Progenitor cell of endocrine pancreas (in vitro differentiated cells): Measurements from ENCODE around the gene RGS1. TPM values are rescaled to one million over a fixed set of nuclear protein-coding genes. Genes with fewer than 3 reads are reported as not detected.

Experiments used
- DNase-seq: peaks from one replicate; pipeline ENCODE4 v3.0.0; 2021; ENCODE audit warnings: low spot score; ENCODE audit not compliant: unreplicated experiment
- H3K27ac Mint-ChIP-seq: 2 replicates; pipeline ENCODE4 v1.8.0; 2021; ENCODE audit warnings: mild to moderate bottlenecking, moderate library complexity, mixed read lengths
- H3K27me3 Mint-ChIP-seq: 2 replicates; pipeline ENCODE4 v1.8.0; 2021; ENCODE audit warnings: mixed read lengths
- H3K36me3 Mint-ChIP-seq: 2 replicates; pipeline ENCODE4 v1.8.0; 2022; ENCODE audit warnings: mixed read lengths; ENCODE audit not compliant: insufficient read depth
- H3K4me1 Mint-ChIP-seq: 2 replicates; pipeline ENCODE4 v1.8.0; 2021; ENCODE audit warnings: low read depth, mixed read lengths
- H3K4me3 Mint-ChIP-seq: 2 replicates; pipeline ENCODE4 v1.8.0; 2021; ENCODE audit warnings: low read depth, mild to moderate bottlenecking, moderate library complexity, mixed read lengths
- H3K9me3 Mint-ChIP-seq: 2 replicates; pipeline ENCODE4 v1.8.0; 2021; ENCODE audit warnings: low read depth, mixed read lengths
- CTCF ChIP-seq: fragments of 200-600 bp; sonication (generic); IDR thresholded peaks from one replicate; pipeline ENCODE4 v1.5.0; 2021; ENCODE audit warnings: antibody characterized with exemption, mild to moderate bottlenecking; ENCODE audit not compliant: unreplicated experiment
- total RNA-seq: library from RNA; stranded (reverse); gene quantifications from 2 replicates; pipeline ENCODE4 v1.2.1, GENCODE V29; 2021

Gene RGS1
- total RNA-seq, 1 donor from 2014 or later: 0.26 TPM

GRCh38 chr1:192628396-192629057 is 53.0 kb downstream of the RGS1 start:
- Mint-ChIP-seq H3K36me3 (no peaks in the 10 kb centered on the region), H3K27me3 (peaks cover 3% of the 10 kb centered on the region), H3K4me1 (peaks cover 45% of the 10 kb centered on the region), H3K9me3 (no peaks in the 10 kb centered on the region), H3K4me3 (no peak overlapping the region), H3K27ac (no peak overlapping the region)
- no peak for TF ChIP-seq CTCF
- DNase-seq: no peak

- no peaks in the 10 kb centered on the region for H3K36me3 Mint-ChIP-seq
- H3K27me3 Mint-ChIP-seq: peaks cover 6% of the 10 kb centered on the region
- H3K4me3 Mint-ChIP-seq: no peak overlapping the region
- peaks cover 45% of the 10 kb centered on the region for H3K4me1 Mint-ChIP-seq
- H3K9me3 Mint-ChIP-seq: no peaks in the 10 kb centered on the region
- no peak overlapping the region for H3K27ac Mint-ChIP-seq
- no peak for TF ChIP-seq CTCF
- no peak for DNase-seq
These were observed 54.0 kb downstream of the RGS1 start for GRCh38 chr1:192629612-192630011.

Other genes with a start within 250 kb of the RGS1 start
- gene RGS13, start 60.4 kb downstream of the RGS1 start, total RNA-seq: not detected in 2 replicates
- gene RGS2, start 233.3 kb downstream of the RGS1 start, total RNA-seq: 21.8 and 22.4 TPM in 2 replicates